Karpas-422 (cell line): Measurements from ENCODE around the gene DBX1. TPM values are rescaled to one million over a fixed set of nuclear protein-coding genes. Genes with fewer than 3 reads are reported as not detected.

Experiments
- DNase-seq: peaks from one replicate; pipeline ENCODE4 v3.0.0-alpha.2; 2015
- H2AFZ ChIP-seq: fragments of 200-600 bp; sonication (generic); 2 replicates; pipeline ENCODE4 v1.6.1; 2014; ENCODE audit warnings: antibody characterized with exemption, low read length, mixed read lengths
- H3K27ac ChIP-seq: fragments of 200-600 bp; sonication (generic); 2 replicates; pipeline ENCODE4 v1.5.1; 2014; ENCODE audit warnings: mild to moderate bottlenecking, low read length, moderate library complexity
- H3K27me3 ChIP-seq: fragments of 200-600 bp; sonication (generic); 2 replicates; pipeline ENCODE4 v1.6.1; 2014; ENCODE audit warnings: low read length, mixed read lengths
- H3K36me3 ChIP-seq: fragments of 200-600 bp; sonication (generic); 2 replicates; pipeline ENCODE4 v1.6.1; 2014; ENCODE audit warnings: low read length, mixed read lengths; ENCODE audit not compliant: insufficient read depth
- H3K4me1 ChIP-seq: fragments of 200-600 bp; sonication (generic); 2 replicates; pipeline ENCODE4 v1.6.1; 2014; ENCODE audit warnings: mild to moderate bottlenecking, low read length, mixed read lengths
- H3K4me2 ChIP-seq: fragments of 200-600 bp; sonication (generic); 2 replicates; pipeline ENCODE4 v1.6.1; 2014; ENCODE audit warnings: low read length, low read depth, mild to moderate bottlenecking; ENCODE audit not compliant: poor library complexity, severe bottlenecking
- H3K4me3 ChIP-seq: fragments of 200-600 bp; sonication (generic); 2 replicates; pipeline ENCODE4 v1.5.1; 2014; ENCODE audit warnings: mild to moderate bottlenecking, antibody characterized with exemption, low read length, mixed read lengths
- H3K79me2 ChIP-seq: fragments of 200-600 bp; sonication (generic); 2 replicates; pipeline ENCODE4 v1.6.1; 2014; ENCODE audit warnings: mild to moderate bottlenecking, low read length, mixed read lengths
- H3K9ac ChIP-seq: fragments of 200-600 bp; sonication (generic); 2 replicates; pipeline ENCODE4 v1.6.0; 2014; ENCODE audit warnings: low read length
- H3K9me2 ChIP-seq: fragments of 200-600 bp; sonication (generic), shearing (Covaris generic); replicated peaks from 2 replicates; pipeline ENCODE4 v1.6.0; 2014; ENCODE audit warnings: mild to moderate bottlenecking, low read length, moderate library complexity; ENCODE audit not compliant: insufficient read depth
- H3K9me3 ChIP-seq: fragments of 300-700, 200-600 bp; sonication (generic); 2 replicates; pipeline ENCODE4 v1.6.1; 2014; ENCODE audit warnings: low read length, mixed read lengths
- H4K20me1 ChIP-seq: fragments of 200-600 bp; sonication (generic); 2 replicates; pipeline ENCODE4 v1.6.1; 2014; ENCODE audit warnings: mild to moderate bottlenecking, antibody characterized with exemption, low read length, low read depth; ENCODE audit not compliant: insufficient read depth
- total RNA-seq: library from RNA; depleted of rRNA; stranded (reverse); fragments of >200 nt; shearing (Covaris generic); gene quantifications from 2 replicates; pipeline ENCODE4 v1.2.3, GENCODE V29; 2014; ENCODE audit warnings: low replicate concordance

Gene DBX1
- total RNA-seq, 1 experiment from 2014 or later = not detected

DNA sequence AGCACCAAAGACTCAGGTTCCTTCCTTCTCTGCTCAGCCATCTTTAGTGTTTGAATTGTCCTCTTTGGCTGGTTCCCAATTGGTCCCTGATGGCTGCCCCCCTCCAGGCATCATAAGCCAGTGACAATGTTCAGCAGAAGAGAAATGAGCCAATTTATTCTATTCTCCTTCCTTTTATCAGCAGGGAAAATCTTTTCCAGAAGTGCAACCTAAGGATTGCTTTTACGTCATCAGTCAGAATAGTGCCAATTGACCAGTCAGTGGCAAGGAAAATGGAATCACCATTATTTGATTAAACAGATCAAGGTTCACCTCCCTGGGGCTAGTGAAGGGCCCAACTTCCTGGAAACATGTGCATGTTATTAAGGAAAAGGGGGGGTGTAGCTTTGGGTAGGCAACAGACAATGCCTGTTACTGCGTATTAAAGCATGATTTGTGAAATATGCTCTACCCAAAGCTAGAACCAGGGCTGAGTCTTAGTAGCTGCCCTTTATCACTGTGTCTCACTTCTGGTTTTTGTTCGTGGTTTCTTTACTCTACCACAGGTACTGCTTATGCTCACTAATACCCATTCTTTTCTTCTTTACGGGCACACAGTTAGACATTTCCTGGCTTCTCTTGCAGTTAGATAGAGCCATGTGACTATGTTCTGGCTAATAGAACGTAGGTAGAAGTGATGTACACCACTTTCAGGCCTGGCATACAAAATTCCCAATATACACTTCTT, 12.6 kb upstream of the DBX1 start:
- no peak overlapping the region for H2AFZ ChIP-seq
- no peak overlapping the region for H3K27ac ChIP-seq
- H3K4me2 ChIP-seq = no peak overlapping the region
- no peak for DNase-seq
- no peaks in the 10 kb centered on the region for H3K79me2 ChIP-seq
- no peaks in the 10 kb centered on the region for H3K36me3 ChIP-seq
- H3K4me3 ChIP-seq = no peak overlapping the region
- no peaks in the 10 kb centered on the region for H4K20me1 ChIP-seq
- H3K9ac ChIP-seq = no peak overlapping the region
- no peaks in the 10 kb centered on the region for H3K27me3 ChIP-seq
- no peaks in the 10 kb centered on the region for H3K9me2 ChIP-seq
- peaks cover 16% of the 10 kb centered on the region for H3K4me1 ChIP-seq
- H3K9me3 ChIP-seq = no peaks in the 10 kb centered on the region

DNA sequence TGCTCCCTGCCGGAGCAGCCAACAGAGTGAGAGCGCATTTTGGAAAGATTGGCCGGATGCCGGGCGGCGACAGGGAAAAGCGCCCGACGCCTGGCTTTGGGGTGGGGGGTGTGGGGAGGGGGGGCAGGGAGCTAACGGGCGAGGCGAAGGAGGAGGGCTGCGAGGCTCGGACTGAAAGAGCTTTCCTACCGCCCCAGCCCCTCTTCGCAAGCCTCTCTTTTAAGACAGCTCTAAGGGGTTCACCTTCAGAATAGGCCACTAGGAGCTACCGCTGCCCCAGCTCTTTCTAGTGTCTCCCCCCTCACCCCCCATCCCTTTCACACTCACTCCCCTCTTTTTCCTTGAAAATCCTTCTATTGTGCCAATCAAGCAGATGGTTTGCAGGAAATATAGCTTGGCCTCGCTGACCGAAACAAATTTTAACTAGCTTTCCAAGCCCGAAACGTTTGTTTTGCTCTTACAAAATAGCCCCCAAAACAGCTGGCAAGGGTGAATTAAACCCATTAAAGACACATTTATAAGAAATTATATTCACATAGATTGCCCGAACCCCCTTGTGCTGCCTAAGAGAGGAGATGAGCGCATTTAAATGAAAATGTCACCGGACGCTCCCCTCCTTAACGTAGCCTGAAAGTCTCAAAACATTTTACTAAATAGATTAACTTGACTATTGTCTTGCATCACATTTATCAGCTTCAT, 3.7 kb upstream of the DBX1 start:
- Histone ChIP-seq H3K4me3 (no peak overlapping the region), H3K9me3 (no peaks in the 10 kb centered on the region), H3K9me2 (no peaks in the 10 kb centered on the region), H3K27ac (no peak overlapping the region), H3K4me2 (no peak overlapping the region), H3K27me3 (no peaks in the 10 kb centered on the region), H3K79me2 (no peaks in the 10 kb centered on the region), H3K4me1 (no peaks in the 10 kb centered on the region; the same call in 1 of the 2 replicates), H3K36me3 (no peaks in the 10 kb centered on the region), H3K9ac (no peak overlapping the region), H4K20me1 (no peaks in the 10 kb centered on the region), H2AFZ (no peak overlapping the region)
- DNase-seq = no peak

DNA sequence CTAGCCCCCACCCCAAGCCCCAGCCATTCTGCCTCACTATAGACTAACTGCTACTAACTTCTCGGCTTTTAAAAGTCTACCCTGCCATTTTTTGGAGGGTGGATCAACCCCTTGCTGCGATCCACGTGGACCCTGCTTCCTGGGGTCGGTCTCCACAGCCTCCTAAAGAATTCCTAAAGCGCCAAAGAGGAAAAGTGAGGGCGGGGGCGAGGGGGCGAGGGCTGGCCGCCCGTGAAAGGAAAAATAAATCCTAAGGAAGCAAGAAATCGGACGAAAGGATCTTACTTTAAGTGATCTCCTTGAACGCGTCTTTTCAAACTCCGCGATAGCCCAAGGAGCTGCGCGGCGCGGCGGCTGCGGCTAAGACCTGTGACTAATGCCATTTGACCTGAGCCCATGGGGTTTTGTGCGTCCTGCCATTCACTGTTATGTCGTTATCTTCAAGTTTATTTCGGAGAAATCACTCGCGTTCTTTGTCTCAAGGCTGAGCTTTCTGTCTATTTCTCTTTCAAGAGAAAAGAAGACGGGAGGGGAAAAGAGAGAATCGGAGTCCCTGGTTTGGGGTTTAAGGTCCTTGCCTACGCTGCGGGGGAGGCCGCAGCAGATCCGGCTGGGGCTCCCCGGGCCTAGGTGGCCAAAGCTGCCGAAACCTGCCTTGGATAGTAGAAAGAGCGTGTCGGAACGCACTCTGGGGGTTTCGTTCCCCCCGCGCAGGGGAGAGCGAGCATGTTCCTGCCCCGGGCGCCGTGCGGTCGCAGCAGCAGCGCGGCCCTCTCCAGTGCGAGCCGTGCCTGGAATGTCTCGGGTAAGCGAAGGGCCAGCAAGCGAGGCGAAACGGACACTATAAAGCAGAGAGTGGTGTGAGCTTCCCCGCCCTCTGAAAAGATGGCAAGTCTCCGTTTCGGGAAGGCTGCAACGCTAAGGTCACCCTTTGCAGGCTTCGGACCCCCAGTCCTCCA, 2.8 kb upstream of the DBX1 start:
- no peak overlapping the region for H2AFZ ChIP-seq
- no peak overlapping the region for H3K4me2 ChIP-seq
- no peaks in the 10 kb centered on the region for H4K20me1 ChIP-seq
- H3K27ac ChIP-seq = no peak overlapping the region
- H3K4me1 ChIP-seq = no peaks in the 10 kb centered on the region
- no peak for DNase-seq
- no peaks in the 10 kb centered on the region for H3K79me2 ChIP-seq
- H3K36me3 ChIP-seq = no peaks in the 10 kb centered on the region
- no peaks in the 10 kb centered on the region for H3K9me3 ChIP-seq
- no peak overlapping the region for H3K4me3 ChIP-seq
- H3K9me2 ChIP-seq = no peaks in the 10 kb centered on the region
- H3K27me3 ChIP-seq = no peaks in the 10 kb centered on the region
- H3K9ac ChIP-seq = no peak overlapping the region

DNA sequence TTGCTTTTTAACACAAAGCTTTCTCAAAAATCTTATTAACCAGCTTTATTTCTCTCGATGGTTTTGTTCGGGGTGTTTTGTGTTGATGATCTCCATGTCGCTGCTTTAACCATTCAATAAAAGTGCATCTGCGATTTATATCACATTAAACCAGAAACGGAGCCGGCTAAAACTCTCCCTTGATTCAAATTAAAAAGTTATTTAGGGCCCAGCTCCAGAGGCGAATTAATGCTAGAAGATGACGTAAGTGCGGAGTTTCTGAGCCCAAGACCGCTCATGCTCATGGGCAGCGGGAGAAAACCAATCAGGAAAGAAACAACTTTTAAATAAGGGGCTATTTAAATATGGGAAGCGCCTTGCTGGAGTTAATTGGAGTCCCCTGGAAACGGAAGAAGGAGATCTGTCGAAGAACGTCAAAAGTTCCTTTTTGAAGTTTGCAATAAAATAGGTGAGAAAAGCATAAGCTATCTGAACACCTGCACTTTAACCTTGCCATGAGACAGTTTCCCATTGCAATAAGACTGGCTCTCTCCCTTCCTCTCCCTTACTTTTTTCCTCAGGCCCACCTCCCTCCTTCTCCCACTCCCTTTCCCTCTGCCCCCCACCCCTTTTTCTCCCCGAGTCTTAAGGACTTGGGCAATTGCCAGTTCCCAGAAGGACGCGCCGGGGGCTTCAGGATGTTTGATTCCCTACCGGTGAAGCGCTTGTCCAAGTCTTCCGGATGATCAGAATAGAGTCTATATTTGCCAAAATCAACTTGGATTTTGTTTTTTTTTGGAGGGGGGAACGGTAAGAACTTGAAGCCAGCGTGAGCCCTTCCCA, 1.9 kb upstream of the DBX1 start:
- Histone ChIP-seq H2AFZ (no peak overlapping the region), H3K9me2 (no peaks in the 10 kb centered on the region), H4K20me1 (no peaks in the 10 kb centered on the region), H3K4me2 (no peak overlapping the region), H3K27me3 (no peaks in the 10 kb centered on the region), H3K79me2 (no peaks in the 10 kb centered on the region), H3K9me3 (no peaks in the 10 kb centered on the region), H3K36me3 (no peaks in the 10 kb centered on the region), H3K4me1 (no peaks in the 10 kb centered on the region), H3K4me3 (no peak overlapping the region), H3K27ac (no peak overlapping the region), H3K9ac (no peak overlapping the region)
- DNase-seq = no peak

DNA sequence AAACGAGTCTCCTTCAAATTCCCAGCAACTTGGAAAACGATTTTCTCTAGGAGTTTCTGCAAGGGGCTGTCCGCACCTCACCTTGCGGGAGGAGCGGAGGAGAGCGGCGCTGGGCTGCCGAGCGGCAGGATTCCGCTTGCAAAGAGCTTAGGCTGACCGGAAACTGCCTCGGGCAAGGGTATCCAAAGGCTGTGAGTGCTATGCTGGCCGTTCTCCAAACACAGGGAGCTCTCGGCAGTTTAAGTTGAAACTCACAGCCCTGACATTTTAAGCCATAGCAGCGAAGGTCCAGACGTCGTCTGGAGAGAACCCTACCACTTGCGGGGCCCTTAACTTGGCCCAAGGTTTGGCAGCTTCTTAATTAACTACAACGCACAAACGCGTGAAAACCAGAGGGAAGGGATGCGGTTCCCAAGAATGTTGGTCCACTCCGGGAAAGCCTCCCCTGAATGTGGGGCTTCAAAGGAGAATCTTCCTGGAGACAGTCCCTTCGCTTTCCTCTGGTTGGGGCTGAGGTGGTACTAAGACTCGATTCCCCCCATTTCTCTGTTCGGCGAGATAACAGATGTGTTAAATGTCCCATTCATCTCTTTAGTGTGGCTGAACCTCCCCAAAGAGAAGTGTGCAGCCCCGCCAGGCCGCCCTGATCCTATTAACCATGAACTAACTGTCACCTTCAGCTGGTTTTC, 1.1 kb upstream of the DBX1 start:
- Histone ChIP-seq H3K4me2 (no peak overlapping the region), H3K36me3 (no peaks in the 10 kb centered on the region), H3K27me3 (no peaks in the 10 kb centered on the region), H3K4me3 (no peak overlapping the region), H2AFZ (no peak overlapping the region), H3K4me1 (no peaks in the 10 kb centered on the region), H3K9ac (no peak overlapping the region), H3K9me3 (no peaks in the 10 kb centered on the region), H3K27ac (no peak overlapping the region), H4K20me1 (no peaks in the 10 kb centered on the region), H3K9me2 (no peaks in the 10 kb centered on the region), H3K79me2 (no peaks in the 10 kb centered on the region)
- DNase-seq = no peak

DNA sequence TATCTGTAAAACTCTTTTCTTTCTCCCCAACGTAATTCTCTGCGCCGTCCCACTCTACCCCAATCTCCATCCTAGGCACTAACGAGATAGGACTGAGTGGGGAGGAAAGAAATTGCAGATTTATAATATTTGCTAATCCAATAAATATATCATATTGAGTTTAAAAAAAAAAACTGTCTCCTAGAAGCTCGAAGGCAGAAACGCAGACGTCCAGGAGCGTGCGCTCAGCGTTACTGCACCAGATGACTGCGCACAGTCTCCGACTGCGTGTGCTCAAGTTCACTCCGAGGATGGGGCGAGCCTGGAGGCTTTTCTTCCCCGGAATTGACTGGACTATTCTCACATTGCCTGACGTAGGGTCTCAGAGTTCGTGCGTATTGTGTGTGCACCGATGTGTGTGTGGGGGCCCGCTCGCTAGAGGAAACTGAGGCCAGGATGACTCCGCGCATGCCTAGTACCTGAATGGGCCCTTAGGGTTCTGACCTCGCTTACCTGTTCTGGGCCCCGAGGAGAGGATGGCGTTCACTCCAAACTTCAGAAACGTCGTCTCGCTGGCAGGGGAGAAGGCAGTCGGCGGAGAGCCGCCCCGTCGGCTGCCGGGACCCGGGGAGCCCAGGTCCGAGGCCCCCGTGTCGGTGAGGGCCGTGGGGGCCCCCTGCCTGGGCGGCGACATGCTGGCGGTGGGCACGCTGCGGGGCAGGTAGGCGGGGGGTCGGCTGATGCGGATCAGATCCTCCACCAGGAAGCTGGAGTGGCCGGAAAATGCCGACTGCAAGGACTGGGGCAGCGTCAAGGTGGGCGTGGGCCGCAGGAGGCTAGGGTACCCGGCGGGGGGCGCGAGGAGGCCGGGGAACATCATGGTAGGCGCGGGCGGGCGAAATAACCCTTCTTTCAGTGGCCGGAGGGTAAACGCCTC, 551 bp downstream of the DBX1 start:
- no peak for DNase-seq
- H2AFZ ChIP-seq = no peak overlapping the region
- H3K4me3 ChIP-seq = no peak overlapping the region
- no peaks in the 10 kb centered on the region for H3K4me1 ChIP-seq
- no peaks in the 10 kb centered on the region for H3K36me3 ChIP-seq
- no peak overlapping the region for H3K4me2 ChIP-seq
- no peak overlapping the region for H3K9ac ChIP-seq
- H3K27ac ChIP-seq = no peak overlapping the region
- H3K79me2 ChIP-seq = no peaks in the 10 kb centered on the region
- no peaks in the 10 kb centered on the region for H3K9me3 ChIP-seq
- no peaks in the 10 kb centered on the region for H3K27me3 ChIP-seq
- H3K9me2 ChIP-seq = no peaks in the 10 kb centered on the region
- H4K20me1 ChIP-seq = no peaks in the 10 kb centered on the region
